Upper lobe of left lung (tissue), 4 donors: ENCODE measurements around the gene HSPA13.

Experiments
- CTCF ChIP-seq, 6 experiments: fragments of 450-650 bp in 4 of 6; fragments of 200-600 bp in 2 of 6; sonication (generic) in 2 of 6; IDR thresholded peaks; one replicate each; pipeline ENCODE4 v1.5.1; 2016 to 2019; ENCODE audit warnings: antibody characterized with exemption in 6 of 6
- EP300 ChIP-seq, 4 donors: sonication (generic); formaldehyde crosslinking; IDR thresholded peaks; one replicate each; pipeline ENCODE4 v1.5.1; 2017; ENCODE audit warnings: antibody characterized with exemption in 4 of 4, control low read depth in 2 of 4
- POLR2A ChIP-seq, 4 donors: fragments of 450-650 bp; IDR thresholded peaks; one replicate each; pipeline ENCODE4 v1.5.1; 2016 to 2017; ENCODE audit warnings: antibody characterized with exemption in 4 of 4, mild to moderate bottlenecking in 2 of 4
- POLR2AphosphoS5 ChIP-seq, 2 donors: sonication (generic); formaldehyde crosslinking; IDR thresholded peaks; one replicate each; pipeline ENCODE4 v1.5.1; 2017; ENCODE audit warnings: antibody characterized with exemption in 2 of 2

- TF ChIP-seq POLR2AphosphoS5 (IDR thresholded peaks at IDR 0.05) (no peak), CTCF (IDR thresholded peaks at IDR 0.05) (no peak), POLR2A (IDR thresholded peaks at IDR 0.05) (no peak), EP300 (IDR thresholded peaks at IDR 0.05) (no peak)
These were observed 486 bp downstream of the HSPA13 start for GRCh38 chr21:14382486-14382834.
